ENCODE measurements around the gene HTR1D.
"Not testable (repeated sequence)": the region's sequence is repeated elsewhere in the genome, so short reads cannot be mapped to it uniquely, and the experiment has no call there.

Gene HTR1D

DNA sequence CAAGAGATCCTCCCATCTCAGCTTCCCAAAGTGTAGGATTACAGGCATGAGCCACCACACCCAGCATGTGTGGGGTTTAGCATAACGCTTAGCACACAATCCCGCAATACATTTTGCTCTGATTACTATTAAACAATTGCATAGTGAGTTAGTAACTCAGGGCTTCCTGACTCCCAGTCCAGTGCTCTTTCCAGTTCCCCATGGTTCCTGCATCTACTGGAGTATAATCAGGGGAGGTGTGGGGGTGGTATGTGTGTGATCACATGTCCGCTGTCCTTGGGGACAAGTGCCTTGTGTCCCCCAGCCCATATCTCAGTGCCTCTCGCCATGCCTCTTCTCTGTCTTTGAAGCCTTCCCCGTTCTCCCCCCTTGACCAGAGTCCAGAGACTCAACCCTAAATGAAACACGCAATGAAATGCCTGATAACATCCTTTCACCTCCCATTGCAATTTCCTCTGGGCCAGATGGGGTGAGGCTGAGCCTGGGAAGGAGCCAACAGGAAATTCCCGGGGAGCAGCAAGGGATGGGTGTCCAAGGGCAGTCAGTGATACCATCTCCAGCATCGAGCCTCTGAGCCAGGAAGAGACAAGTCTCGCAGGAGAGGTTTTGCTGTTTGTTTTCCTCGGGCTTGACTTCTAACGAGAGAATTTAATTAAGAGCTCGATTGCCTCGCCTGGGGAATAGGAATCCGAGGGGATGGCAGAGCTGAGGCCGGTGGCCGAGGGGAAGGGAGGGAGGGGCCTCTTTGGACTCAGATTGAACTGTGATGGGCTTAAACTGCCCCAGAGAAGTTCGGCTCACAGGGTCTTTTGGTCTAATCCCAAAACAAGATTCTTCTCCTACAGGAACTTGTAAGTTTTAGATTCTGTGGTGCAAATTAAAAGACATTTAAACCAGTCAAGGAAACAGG, 7.7 kb upstream of the HTR1D start:
- TF ChIP-seq CTCF (IDR thresholded peaks at IDR 0.05; ENCODE audit: low read length, missing control alignments): no peak
- H3K4me3 ChIP-seq (replicated peaks; ENCODE audit: low read depth, low read length): peak overlapping the region; percentile 15
- peak; percentile 77 for DNase-seq (ENCODE audit: low read depth)

GRCh38 chr1:23223963-23224362, 6.7 kb upstream of the HTR1D start:
- not testable (repeated sequence) for DNase-seq (ENCODE audit: low read depth)

DNA sequence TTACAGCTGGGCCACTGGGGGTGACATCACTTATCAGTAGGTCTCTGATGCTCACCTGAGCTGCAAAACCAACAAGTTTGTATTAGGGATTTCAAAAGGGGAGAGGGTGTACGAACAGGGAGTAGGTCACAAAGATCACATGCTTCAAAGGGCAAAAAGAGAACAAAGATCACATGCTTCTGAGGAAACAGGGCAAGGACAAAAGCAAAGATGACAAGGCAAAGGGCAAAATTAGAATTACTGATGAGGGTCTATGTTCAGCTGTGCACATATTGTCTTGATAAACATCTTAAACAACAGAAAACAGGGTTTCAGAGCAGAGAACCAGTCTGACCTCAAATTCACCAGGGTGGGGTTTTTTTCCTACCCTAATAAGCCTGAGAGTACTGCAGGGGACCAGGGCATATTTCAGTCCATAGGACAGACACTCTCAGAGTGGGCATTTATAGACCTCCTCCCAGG, 6.2 kb upstream of the HTR1D start:
- not testable (repeated sequence) for H3K4me3 ChIP-seq (replicated peaks; ENCODE audit: low read depth, low read length); DNase-seq (ENCODE audit: low read depth)

More at GRCh38 chr1:23223963-23224362, 6.7 kb upstream of the HTR1D start:
- H3K4me3 ChIP-seq (replicated peaks; ENCODE audit: low read depth, low read length): not testable (repeated sequence)

- no peak for TF ChIP-seq CTCF (IDR thresholded peaks at IDR 0.05; ENCODE audit: low read length, missing control alignments)
- no peak overlapping the region for H3K4me3 ChIP-seq (replicated peaks; ENCODE audit: low read depth, low read length)
- no peak for DNase-seq (ENCODE audit: low read depth)
These were observed 5.4 kb upstream of the HTR1D start for GRCh38 chr1:23222742-23223141.

DNA sequence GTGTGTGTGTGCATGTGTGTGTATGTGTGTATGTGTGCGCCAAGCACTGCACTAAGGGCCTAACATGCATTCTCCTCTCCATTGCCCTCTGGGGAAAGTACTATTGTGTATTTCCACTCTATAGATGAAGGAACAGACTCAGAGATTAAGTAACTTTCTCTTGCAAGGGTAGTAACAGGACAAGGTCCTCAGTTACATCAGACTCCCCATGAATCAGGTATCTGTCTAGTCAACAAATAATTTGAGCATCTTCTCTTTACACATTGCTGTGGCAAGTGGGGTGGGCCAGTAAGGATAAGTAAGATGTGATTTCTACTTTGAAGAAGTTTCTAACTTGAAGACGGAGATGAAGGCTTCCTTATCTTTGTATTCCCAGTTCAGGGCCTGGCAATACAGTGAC, 5.0 kb upstream of the HTR1D start:
- DNase-seq (ENCODE audit: low read depth): no peak
- TF ChIP-seq CTCF (IDR thresholded peaks at IDR 0.05; ENCODE audit: low read length, missing control alignments): no peak
- no peak overlapping the region for H3K4me3 ChIP-seq (replicated peaks; ENCODE audit: low read depth, low read length)

GRCh38 chr1:23221107-23221506, 3.8 kb upstream of the HTR1D start:
- H3K4me3 ChIP-seq (replicated peaks; ENCODE audit: low read depth, low read length): no peak overlapping the region
- DNase-seq (ENCODE audit: low read depth): no peak
- no peak for TF ChIP-seq CTCF (IDR thresholded peaks at IDR 0.05; ENCODE audit: low read length, missing control alignments)

DNA sequence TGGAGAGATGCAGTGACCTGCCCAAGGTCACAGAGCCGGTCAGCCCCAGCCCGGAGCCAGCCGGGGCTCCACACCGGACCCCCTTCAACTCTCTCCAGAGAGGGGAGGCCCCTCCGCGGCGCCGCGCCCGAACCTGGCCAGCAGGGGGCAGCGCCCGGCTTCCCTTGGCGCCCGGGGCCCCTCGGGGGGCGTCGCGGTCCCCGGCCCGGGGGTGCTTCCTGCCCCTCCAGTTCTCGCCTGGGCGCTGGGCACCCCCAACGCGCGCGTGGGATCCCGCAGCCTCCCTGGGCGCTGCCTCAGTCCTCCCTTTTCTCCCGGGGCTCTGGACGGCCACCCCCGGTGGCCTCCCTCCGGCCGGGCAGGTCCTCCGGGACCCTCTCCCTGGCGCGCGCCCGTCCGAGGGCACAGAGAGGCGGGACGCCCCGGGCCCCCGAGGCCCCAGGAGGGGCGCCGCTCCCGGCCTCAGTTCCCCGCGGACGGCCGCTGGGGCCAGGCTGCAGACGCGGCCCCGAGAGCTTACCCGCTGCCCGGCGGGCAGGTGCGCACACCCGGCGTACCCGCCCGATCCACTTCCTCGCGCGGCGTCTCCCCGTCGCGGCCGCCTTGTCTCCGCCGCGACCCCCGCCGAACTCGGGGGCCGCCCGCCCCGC, 406 bp downstream of the HTR1D start:
- DNase-seq (ENCODE audit: low read depth): no peak

More for the DNA sequence above, 406 bp downstream of the HTR1D start:
- H3K4me3 ChIP-seq (replicated peaks; ENCODE audit: low read depth, low read length): peak overlapping the region; percentile 35
- TF ChIP-seq CTCF (IDR thresholded peaks at IDR 0.05; ENCODE audit: low read length, missing control alignments): peak; percentile 29
